ENCODE results near the gene STIM1.
"Not testable (repeated sequence)": the region's sequence is repeated elsewhere in the genome, so short reads cannot be mapped to it uniquely, and the experiment has no call there.

- TF ChIP-seq E2F5 (CRISPR knock-in tag; IDR thresholded peaks at IDR 0.05); CTCF (IDR thresholded peaks at IDR 0.05); PRRX2 (CRISPR knock-in tag; IDR thresholded peaks at IDR 0.05); CREB1 (CRISPR knock-in tag; IDR thresholded peaks at IDR 0.05); USF2 (CRISPR knock-in tag; IDR thresholded peaks at IDR 0.05); FOXJ3 (CRISPR knock-in tag; IDR thresholded peaks at IDR 0.05; ENCODE audit: borderline replicate concordance): not testable (repeated sequence)
Observed at GRCh38 chr11:3900230-3900629, 44.8 kb downstream of the STIM1 start.

Data from WTC11 (cell line).